GM12801 (cell line): Measurements from ENCODE around the gene FHIT.

Source experiments
- CTCF ChIP-seq: IDR thresholded peaks from one replicate; pipeline ENCODE4 v1.5.1; 2011; ENCODE audit warnings: control low read depth; ENCODE audit not compliant: insufficient read length; ENCODE audit errors: extremely low read depth

The FHIT gene

GRCh38 chr3:60475096-60475495 lies 776.2 kb downstream of the FHIT start:
- TF ChIP-seq CTCF, result no peak

GRCh38 chr3:60469481-60469880 lies 781.8 kb downstream of the FHIT start:
- TF ChIP-seq CTCF, result no peak

- no peak for TF ChIP-seq CTCF
Measured at GRCh38 chr3:60463685-60464084, 787.6 kb downstream of the FHIT start.

GRCh38 chr3:60461267-60461666 lies 790.0 kb downstream of the FHIT start:
- TF ChIP-seq CTCF, result no peak

- TF ChIP-seq CTCF, result no peak
Measured at GRCh38 chr3:60456180-60456579, 795.1 kb downstream of the FHIT start.

GRCh38 chr3:60453326-60453725 lies 797.9 kb downstream of the FHIT start:
- no peak for TF ChIP-seq CTCF

GRCh38 chr3:60448696-60449095 lies 802.6 kb downstream of the FHIT start:
- TF ChIP-seq CTCF, result no peak

- TF ChIP-seq CTCF, result no peak
Measured at GRCh38 chr3:60445446-60445845, 805.8 kb downstream of the FHIT start.
